Measurements from ENCODE around the gene PPP2R2C. TPM values are rescaled to one million over a fixed set of nuclear protein-coding genes. Genes with fewer than 3 reads are reported as not detected.

The PPP2R2C gene
- total RNA-seq, 1 donor from 2014 or later, result 46.9 TPM

DNA sequence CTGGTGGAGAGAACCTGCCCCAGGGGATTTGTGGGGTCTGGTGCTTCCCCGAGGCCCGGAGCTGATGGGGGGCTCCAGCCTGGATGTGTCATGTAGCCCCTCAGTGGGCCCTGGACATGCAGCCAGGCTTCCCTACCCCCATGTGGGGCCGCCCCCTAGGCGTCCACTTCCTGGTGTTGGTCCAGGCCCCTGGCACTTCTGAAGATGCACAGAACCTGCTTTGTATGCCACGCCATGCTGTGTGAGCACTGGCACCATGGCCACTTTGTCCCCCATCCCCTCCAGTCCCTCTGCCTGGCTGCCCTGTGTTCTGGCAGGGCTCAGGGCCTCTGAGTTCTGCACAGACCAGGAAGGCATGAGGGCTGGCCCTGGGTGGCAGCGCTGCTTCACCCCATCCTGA lies 173.6 kb downstream of the PPP2R2C start:
- DNase-seq (ENCODE audit: low spot score in 2 of 2) (no peak), FAIRE-seq (no peak)

DNA sequence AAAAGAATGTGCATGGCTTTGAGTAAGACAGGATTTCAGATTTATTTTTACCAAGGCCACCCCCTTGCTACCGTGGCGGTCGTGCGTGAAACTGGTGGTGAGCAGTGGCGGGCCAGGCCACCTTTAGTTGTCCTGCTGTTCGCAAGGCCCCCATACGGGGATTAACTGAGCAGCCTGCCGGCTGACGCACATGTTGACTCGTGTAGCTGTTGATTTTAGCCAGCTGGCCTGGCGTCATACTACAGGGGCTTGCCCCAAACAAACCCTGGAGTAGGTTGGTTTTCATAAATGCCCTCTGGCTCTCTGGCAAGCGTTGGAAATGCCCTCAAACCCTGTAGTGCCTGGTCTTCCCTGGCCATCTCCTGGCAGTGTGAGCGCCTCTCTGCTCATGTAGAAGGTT lies 174.4 kb downstream of the PPP2R2C start:
- DNase-seq (ENCODE audit: low spot score in 2 of 2) (no peak), FAIRE-seq (no peak)

DNA sequence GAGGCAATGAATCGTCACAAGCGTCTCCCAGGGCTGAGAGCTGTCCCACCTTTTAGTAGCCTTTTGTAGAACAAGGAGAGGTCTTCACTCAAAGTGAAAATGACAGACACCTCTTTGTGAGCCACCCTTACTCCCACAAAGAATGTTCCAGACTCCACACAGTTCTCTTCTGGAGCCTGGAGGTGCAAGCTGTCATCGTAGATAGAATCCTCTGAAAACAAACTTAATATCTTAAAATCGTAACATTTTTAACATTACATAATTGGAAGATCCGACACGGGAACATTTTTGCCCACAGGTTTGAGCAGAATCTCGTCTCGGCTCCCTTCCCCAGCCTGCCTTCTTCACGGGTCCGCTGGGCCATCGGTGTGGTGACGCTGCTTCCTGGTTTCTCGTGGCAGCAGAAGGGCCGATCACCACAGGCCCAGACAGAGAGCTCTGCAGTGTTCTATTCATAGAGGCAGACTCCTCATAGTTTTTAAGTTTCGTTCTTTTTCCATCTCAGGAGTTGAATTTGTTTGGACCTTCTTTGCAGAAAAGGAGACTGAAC lies 175.1 kb downstream of the PPP2R2C start:
- no peak for DNase-seq (ENCODE audit: low spot score in 2 of 2)
- FAIRE-seq, result no peak

DNA sequence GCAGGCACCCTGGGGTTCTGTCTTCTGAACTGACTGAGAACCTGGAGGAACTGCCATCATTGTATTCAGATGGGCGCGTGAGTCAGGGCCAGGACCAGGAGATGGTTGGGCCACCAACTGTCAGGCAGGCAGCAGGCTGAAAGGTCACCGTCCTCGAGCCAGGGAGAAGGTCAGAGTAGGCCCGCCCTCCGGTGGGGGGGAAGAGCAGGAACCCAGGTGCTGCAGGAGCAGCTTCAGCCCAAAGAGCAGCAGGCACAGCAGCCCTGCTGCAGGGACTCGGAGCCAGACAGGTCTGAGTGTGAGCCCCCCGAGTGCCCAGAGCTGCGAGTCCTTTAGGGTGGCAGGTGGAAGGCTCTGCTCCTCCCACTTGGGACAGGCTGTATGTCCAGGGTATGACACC lies 176.4 kb downstream of the PPP2R2C start:
- FAIRE-seq (no peak), DNase-seq (ENCODE audit: low spot score in 2 of 2) (no peak)

DNA sequence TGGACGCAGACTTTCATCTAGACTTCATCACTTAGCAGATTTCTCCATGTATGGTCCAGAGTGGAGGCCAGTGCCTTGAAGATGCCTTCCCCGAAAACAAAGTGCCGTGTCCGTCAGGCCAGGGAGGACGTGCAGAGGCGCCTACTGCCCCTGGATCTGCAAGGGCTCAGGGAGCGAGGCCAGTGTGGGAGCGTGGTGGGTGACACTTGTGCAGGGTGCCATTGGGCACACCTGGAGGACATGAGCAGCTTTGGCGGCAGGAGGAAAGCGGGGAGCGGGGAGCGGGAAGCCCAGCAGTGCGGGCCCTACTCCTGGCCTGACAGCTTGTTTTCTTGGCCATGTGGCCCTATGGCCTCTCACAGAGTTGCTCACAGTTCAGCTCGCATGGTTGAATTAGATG lies 176.9 kb downstream of the PPP2R2C start:
- FAIRE-seq, result no peak
- no peak for DNase-seq (ENCODE audit: low spot score in 2 of 2)

DNA sequence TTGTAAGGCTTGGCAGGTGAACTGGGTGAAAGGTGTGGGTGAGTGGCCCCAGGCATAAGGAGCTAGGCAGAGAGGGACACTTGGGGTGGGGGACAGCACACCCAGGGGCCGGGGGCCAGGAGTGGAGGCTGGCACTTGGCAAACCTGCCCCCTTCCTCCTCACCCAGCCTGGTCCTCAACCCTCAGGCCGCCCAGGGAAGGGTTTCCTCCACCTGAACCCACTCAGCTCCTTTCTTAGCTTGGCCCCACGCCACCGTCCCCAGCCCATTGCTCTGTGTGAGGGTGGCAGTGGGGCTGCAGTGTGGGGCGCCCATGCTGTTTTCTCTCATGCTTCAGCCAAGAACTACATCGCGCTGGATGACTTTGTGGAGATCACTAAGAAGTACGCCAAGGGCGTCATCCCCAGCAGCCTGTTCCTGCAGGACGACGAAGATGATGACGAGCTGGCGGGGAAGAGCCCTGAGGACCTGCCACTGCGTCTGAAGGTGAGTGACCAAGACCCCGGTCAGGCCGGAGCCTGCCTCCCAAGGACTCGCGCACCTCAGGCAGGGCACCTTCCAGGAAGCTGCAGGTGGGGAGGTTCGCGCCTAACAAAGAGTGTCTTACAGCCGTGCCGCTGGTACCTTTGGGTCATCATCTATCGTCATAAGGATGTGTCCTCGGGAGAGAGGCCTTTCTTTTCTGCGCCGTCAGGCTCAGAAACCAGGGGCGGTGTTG lies 177.6 kb downstream of the PPP2R2C start:
- FAIRE-seq, result no peak

DNA sequence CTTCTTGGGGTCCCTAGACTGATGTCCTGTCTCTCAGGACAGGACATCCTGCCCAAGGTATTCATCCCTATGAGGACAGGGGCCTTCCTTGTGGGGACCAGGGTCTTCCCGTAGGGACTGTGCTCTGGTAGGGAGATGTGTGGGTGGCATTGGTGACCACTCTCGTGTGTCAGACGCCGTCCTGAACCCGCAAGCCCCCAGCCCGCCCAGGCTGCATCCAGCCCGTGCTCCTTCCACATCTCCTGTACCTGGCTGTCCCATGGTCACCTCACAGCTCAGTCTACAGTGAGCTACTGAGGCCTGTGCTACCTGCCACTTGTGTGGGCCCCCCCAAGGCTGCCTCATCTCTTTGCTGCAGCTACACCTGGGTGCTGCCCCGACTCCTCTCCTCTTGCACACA lies 178.8 kb downstream of the PPP2R2C start:
- FAIRE-seq (no peak), DNase-seq (ENCODE audit: low spot score in 2 of 2) (no peak)

More for the DNA sequence above, 177.6 kb downstream of the PPP2R2C start:
- DNase-seq (ENCODE audit: low spot score in 2 of 2), result no peak

DNA sequence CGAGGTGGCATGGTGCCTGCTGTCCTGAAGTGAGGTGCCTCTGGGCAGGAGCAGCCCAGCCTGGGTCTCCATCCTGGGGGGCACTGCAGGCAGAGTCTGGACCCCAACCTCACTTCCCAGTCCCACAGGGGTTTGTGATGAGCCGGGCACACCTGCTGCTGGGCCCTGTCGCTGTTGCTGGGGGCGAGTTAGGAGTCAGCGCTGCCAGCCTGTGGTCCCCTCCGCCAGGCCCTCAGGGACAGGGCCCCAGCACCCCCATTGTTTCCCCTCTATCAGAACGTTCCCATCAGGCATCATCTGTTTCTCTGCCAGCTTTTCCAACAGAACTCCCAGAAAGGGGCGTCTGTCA lies 179.3 kb downstream of the PPP2R2C start:
- DNase-seq (ENCODE audit: low spot score in 2 of 2) (no peak), FAIRE-seq (no peak)

DNA sequence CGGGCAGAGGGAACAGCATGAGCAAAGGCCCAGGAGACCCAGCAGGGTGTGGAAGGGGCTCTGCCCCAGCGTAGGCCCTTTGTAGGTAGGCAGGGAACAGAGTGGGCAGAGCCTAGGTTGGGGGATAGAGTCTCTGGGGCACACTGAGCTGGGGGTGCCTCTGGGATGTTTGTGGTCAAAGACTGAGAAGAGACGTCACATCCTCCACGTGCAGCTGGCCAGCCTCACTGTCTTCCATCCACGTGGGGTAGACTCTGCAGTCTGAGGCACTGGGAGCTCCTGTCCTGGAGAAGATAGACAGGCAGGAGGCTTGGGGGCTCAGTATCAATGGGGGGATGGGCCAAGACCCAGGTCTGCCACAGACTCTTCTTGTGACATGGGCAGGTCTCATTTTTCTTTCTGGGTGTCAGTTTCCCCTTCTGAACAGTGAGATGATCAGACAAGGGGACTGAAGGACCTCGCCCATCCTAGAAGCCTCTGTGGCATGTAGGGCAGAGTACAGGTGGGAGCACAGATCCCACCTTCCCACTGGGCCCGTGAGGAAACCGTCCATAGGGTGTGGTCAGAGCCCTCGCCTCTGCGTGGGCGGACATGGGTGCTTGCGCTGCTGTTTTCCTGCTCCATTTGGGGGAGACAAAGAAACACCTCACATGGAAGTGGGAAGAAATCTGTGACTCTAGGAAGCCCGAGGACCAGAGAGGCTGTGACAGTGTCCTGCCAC lies 179.9 kb downstream of the PPP2R2C start:
- FAIRE-seq (no peak), DNase-seq (ENCODE audit: low spot score in 2 of 2) (no peak)

DNA sequence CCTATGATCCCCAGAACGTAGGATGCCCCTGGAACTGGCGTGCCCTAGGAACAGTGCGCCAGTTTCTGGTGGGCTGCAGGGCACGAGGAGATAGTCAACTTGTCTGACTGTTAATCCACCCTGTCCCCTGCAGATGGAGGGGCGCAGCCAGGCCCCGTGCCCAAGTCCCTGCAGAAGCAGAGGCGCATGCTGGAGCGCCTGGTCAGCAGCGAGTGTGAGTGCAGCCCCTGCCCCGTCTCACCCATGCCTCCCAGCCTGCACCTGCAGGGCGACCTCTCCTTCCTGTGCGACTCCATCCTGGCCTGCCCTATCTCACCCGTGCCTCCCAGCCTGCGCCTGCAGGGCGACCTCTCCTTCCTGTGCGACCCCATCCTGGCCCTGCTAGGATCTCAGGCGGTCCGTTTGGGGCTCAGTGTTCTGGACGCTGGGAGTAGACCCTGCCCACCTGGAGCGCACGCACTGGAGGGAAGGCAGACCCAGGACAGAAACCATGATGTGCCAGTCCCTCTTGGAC lies 180.6 kb downstream of the PPP2R2C start:
- FAIRE-seq (no peak), DNase-seq (ENCODE audit: low spot score in 2 of 2) (no peak)

DNA sequence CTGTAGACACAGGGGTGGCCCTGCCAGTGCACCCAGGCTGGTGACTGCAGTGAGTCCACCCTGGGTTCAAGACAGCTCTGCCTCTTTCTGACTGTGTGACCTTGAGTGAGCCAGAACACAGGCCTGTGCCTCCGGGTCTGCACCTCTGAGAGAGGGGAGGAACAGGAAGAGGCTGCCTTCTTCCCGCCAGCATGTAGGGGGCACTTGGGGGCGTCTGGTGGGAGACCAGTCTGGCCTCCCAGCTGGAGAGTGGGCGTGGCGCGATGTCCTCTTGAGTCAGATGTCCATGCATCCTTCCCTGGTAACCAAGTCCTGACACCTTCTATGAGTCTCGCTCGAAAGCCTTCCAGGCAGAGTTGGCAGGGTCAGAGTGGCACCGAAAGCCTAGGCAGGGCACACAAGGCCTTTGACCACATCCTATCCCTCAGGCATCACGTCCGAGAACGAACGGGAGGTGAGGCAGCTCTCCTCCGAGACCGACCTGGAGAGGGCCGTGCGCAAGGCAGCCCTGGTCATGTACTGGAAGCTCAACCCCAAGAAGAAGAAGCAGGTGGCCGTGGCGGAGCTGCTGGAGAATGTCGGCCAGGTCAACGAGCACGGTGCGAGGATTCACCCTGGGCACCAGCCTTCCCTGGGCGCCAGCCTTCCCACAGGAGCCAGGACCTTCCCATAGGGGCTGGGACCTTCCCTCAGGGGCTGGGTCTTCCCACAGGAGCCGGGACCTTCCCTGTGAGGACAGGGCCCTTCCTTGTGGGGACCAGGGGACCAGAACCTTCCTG lies 181.5 kb downstream of the PPP2R2C start:
- FAIRE-seq (no peak), DNase-seq (ENCODE audit: low spot score in 2 of 2) (no peak)

DNA sequence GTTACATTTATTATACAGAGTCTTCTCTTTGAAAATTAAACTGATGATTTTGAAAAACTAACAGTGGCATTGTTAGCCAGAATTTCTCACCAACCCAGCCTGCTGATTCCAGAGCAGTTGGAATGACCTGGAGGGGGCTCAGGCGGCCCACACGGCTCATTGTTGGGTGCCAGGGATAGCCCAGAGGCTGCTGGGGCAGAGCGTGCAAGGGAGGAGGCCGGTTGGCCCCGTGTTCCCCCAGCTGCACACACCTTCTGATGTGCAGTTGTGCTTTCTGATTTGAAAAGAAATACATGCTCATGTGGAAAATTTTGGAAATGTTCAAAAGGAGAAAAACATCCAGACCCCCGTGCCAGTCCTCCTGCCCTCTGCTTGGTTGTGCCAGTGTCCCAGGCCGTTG lies 182.2 kb downstream of the PPP2R2C start:
- DNase-seq (ENCODE audit: low spot score in 2 of 2) (no peak), FAIRE-seq (no peak)

DNA sequence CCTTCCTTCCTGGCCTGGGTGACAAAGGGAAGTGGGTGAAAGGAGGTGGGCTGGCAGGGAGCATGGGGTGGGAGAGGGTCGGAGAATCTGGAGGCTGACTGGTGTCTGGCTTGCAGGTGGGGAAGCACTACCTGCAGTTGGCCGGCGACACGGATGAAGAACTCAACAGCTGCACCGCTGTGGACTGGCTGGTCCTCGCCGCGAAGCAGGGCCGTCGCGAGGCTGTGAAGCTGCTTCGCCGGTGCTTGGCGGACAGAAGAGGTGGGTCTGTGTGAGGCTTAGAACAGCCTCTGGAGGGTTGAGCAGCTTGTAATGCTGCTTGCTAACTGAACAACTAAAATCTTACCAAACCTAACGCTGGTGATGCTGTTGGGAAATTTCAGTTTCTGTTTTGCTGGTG lies 183.5 kb downstream of the PPP2R2C start:
- FAIRE-seq (no peak), DNase-seq (ENCODE audit: low spot score in 2 of 2) (no peak)

DNA sequence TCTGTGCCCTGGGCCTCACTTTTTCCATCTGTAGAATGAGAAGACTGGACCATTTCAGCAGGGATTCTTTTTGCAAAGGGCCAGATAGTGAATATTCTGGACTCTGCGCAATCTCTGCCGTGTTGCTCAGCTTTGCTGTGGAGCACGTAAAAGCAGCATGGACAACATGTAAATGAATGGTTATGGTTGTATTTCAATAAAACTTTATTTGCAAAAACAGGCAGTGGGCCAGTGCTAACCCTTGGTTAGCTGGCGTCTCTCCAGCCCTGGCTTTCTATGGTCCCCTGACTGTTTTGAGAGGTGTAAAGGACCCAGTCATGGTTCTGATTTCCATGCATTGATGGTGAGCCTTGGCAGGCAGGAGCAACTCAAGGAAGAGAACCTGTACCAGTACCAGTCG lies 184.1 kb downstream of the PPP2R2C start:
- no peak for FAIRE-seq
- DNase-seq (ENCODE audit: low spot score in 2 of 2), result no peak

DNA sequence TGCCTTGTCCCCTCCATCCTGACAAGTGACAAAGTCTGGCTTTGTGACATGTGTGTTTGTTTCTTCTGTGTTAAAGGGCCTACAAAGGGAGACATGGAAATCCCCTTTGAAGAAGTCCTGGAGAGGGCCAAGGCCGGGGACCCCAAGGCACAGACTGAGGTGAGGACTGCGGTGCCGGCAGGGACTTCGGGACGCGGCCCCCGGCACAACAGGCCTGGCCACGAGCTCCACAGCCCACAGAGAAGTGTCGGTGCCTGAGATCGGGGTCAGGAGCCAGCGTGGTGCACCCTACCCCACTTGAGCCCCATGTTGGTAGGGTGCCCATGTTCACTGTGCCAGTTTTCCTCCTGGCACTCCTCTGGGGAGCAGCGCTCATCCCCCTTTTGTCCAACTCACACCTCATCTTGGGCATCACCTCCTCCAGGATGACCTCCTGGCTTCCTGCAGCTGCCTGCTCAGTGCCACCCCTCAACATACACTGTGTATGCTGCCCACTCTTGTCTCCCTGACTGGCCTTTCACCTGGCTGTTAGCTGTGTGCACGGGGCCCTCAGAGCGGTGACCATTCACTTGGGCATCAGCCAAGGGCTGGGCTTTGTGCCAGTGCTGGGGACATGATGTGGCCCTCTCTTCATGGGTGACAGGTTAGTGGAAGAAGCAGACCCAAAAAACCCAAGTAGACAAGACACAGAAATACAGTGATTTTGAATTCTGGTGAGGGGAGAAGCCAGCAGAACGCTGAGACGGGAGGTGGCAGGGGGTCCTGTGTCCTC lies 185.2 kb downstream of the PPP2R2C start:
- FAIRE-seq (no peak), DNase-seq (ENCODE audit: low spot score in 2 of 2) (no peak)

DNA sequence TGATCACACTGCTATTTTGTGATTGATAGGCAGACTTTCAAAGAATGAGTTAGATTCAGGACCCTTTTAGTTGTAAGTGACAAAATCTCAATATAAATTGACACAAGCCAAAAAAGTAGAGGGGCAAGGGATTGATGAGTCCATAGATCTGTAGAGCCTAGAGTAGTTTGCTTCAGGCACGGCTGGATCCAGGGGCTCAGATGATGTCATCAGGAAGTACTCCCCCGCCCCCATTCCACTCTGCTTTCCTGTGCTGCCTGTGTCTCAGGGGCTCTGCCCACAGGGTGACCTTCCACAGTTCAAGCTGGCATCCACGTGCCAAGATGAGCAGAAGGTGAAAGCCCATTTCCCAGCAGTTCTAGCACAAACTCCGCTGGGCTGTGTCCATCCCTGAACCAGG lies 189.1 kb downstream of the PPP2R2C start:
- DNase-seq (ENCODE audit: low spot score in 2 of 2), result no peak
- FAIRE-seq, result no peak

DNA sequence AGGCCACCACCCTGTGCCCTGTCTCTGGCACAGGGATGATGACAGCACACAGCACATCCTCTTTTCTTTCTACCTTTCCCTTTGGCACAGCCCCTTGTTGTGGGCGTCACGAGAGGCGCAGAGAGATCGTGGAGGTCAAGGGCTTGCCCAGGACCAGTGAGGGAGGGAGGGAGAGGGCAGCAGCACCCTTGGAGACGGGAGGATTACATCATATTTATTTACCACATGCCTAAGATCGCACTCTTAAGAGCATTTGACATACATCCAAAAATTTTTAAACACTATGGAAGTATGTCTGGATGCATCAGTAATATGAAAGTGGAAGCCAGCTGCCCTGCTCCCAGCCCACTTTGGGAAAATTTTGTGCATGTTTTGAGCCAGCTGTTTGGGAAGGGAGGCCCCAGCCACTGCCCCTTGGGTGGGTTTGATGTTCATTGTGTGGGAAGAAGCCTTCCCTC lies 190.1 kb downstream of the PPP2R2C start:
- DNase-seq (ENCODE audit: low spot score in 2 of 2) (no peak), FAIRE-seq (no peak)

DNA sequence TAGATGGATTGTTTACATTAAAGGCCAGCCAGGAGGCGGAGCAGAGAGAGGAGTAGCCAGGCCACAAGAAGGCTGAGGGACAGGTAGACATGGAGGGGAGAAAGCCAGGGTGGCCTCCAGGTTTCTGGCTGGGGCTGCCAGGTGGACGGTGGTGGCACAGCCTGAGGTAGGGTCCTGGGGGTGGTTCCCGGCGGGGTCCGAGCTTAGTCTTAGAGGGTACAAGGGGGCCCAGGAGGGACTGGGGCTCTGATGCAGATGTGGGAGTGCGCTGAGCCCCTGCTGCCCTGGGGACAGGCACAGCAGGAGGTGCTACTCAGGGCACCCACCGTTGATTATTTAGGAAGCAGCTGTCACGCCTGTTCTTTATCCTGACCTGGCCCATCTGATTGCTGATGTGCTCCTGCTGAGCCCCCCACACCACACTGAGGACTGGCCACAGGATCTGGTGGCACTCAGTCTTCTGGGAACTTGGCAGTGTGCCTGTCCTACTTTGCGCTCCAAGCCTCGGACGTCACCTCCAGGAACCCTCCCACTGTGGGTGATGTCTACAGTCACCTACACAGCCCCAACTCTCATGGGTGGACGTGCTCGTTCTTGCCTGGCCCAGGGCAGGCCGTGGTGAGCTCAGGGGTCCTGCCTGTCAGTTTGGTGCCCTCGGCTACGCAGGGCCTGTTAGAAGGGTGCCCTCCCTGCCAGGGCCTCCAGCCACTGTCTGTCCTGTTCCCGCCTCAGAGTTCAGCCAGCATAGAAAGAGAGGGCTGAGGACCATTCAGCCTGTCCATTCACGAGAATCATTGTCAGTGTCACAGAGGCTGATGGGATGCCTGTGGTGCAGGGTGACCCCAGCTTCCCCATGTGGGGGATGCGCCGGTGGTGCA lies 190.7 kb downstream of the PPP2R2C start:
- FAIRE-seq (no peak), DNase-seq (ENCODE audit: low spot score in 2 of 2) (no peak)

DNA sequence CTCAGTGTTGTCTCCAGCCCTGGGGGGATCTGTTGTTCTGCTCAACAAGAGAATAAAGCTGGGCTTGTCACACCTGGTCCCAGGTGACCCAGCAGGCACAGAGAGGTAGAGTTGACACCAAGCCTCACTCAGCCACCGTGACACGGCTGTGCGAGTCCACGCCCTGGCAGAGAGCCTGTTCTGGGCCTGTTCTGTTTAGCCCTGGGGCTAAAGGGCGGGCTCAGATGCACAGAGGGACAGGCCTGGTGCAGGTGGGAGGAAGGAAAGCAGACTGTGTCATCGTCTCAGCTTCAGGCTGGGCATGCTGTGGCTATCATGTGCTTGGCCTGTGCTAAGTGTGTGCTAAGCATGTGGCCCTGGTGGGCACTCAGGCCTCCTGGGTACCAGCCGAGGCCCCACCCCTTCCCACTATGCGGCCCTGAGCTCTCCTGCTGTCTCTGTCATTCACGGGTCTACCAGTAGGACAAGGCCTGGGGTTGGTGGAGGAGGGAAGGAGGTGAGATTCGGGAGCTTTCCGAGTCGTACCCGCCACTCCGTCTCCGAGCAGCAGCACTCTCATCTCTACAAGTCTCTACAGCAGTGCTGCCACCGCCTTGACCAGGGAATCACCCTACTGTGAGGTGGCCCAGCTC lies 191.9 kb downstream of the PPP2R2C start:
- FAIRE-seq, result no peak
- no peak for DNase-seq (ENCODE audit: low spot score in 2 of 2)
